ENCODE results near the gene SEMA3D.

DNA sequence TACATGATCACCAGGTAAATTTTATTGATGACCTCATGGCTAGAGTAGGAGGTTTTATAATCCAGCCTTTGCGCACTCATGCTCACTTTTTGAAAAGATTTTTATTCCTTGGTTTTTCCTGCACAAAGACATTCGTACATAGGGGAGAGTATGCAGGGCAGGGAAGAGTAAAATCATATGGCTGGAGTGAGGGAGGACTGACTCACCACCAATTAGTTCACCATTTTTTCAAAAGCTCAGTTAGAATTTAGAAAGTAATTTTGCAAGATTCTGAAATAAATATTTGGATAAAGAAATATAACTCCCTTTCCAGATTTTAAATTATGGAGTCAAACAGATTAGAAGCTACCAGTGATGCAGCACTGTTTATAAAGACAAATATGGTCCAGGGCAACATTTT is 111.9 kb downstream of the SEMA3D start:
- TF ChIP-seq, protein P1, sequence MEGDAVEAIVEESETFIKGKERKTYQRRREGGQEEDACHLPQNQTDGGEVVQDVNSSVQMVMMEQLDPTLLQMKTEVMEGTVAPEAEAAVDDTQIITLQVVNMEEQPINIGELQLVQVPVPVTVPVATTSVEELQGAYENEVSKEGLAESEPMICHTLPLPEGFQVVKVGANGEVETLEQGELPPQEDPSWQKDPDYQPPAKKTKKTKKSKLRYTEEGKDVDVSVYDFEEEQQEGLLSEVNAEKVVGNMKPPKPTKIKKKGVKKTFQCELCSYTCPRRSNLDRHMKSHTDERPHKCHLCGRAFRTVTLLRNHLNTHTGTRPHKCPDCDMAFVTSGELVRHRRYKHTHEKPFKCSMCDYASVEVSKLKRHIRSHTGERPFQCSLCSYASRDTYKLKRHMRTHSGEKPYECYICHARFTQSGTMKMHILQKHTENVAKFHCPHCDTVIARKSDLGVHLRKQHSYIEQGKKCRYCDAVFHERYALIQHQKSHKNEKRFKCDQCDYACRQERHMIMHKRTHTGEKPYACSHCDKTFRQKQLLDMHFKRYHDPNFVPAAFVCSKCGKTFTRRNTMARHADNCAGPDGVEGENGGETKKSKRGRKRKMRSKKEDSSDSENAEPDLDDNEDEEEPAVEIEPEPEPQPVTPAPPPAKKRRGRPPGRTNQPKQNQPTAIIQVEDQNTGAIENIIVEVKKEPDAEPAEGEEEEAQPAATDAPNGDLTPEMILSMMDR (IDR thresholded peaks at IDR 0.05) = no peak
- no peak for TF ChIP-seq POLR2A (IDR thresholded peaks at IDR 0.05)
